ENCODE data around the gene GRB7. TPM values are rescaled to one million over a fixed set of nuclear protein-coding genes. Genes with fewer than 3 reads are reported as not detected.

GRB7 gene
- total RNA-seq, 1 experiment from 2014 or later: 98.6 TPM

DNA sequence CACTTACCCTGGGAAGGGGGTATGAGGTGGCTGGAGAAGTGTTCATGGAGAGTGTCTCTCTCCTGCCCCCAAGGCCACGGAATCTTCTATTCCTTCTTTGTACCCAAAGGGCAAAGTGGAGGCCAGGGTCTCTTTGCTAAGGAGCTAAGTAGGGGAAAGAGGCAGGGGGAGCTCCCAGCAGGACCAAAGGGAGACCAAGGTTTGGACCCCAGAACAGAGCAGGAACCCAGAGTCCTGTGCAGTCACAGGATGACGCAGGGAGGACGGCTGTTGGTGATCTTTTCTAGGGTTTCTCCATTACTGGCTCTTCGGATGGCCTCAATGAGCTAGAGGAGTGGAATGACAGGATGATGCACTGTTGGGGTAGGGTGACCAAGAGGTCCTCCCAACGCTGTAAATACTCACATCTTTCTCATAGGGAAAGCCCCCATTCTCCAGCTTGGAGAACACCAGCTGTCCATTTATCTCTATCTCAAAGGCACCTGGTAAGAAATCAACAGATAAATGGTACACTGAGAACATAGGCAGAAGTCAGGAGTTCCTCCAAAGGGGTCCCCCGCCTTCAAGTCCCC is 8.4 kb upstream of the GRB7 start:
- TF ChIP-seq, protein P1, sequence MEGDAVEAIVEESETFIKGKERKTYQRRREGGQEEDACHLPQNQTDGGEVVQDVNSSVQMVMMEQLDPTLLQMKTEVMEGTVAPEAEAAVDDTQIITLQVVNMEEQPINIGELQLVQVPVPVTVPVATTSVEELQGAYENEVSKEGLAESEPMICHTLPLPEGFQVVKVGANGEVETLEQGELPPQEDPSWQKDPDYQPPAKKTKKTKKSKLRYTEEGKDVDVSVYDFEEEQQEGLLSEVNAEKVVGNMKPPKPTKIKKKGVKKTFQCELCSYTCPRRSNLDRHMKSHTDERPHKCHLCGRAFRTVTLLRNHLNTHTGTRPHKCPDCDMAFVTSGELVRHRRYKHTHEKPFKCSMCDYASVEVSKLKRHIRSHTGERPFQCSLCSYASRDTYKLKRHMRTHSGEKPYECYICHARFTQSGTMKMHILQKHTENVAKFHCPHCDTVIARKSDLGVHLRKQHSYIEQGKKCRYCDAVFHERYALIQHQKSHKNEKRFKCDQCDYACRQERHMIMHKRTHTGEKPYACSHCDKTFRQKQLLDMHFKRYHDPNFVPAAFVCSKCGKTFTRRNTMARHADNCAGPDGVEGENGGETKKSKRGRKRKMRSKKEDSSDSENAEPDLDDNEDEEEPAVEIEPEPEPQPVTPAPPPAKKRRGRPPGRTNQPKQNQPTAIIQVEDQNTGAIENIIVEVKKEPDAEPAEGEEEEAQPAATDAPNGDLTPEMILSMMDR (IDR thresholded peaks at IDR 0.05; ENCODE audit: insufficient read depth in 1 of 2, low read depth in 1 of 2, low read length in 1 of 2, severe bottlenecking in 1 of 2, unreplicated experiment in 1 of 2): no peak
- H3K27me3 ChIP-seq (replicated peaks; ENCODE audit: control insufficient read depth, insufficient read depth, low read length): no peaks in the 10 kb centered on the region
- Mint-ChIP-seq H3K36me3 (ENCODE audit: insufficient read depth, unreplicated experiment) (peaks cover 68% of the 10 kb centered on the region), H3K27me3 (ENCODE audit: insufficient read depth, unreplicated experiment) (no peaks in the 10 kb centered on the region), H3K4me3 (ENCODE audit: unreplicated experiment) (peak overlapping the region; percentile 84), H3K9me3 (ENCODE audit: unreplicated experiment) (no peaks in the 10 kb centered on the region), H3K4me1 (ENCODE audit: low read depth, unreplicated experiment) (no peaks in the 10 kb centered on the region), H3K27ac (ENCODE audit: unreplicated experiment) (peak overlapping the region; percentile 91)
- no peaks in the 10 kb centered on the region for H3K9me3 ChIP-seq
- H3K4me1 ChIP-seq: peaks cover 10% of the 10 kb centered on the region
- no TSS peak for BruUV-seq (replicated peaks)
- no peak for DNase-seq
- CTCF ChIA-PET: interaction anchor here (0.6 to 3.2 kb wide), 17 partner anchors 9 to 182 kb away, joined by 3 to 29 read pairs (median 5); partner anchors contain the start of genes ERBB2 and PGAP3
- POLR2A ChIA-PET: interaction anchor here (0.6 to 2.4 kb wide), 9 partner anchors 10 to 108 kb away, joined by 3 to 24 read pairs (median 11); partner anchors contain the start of genes ERBB2 and PGAP3
- intact Hi-C loops (cut with micrococcal nuclease; ENCODE audit: unreplicated experiment): no loop called here
- H3K4me3 ChIP-seq (ENCODE audit: low read depth, low read length): peak overlapping the region; percentile 57
- peaks cover 5% of the 10 kb centered on the region for H3K36me3 ChIP-seq (ENCODE audit: control insufficient read depth, insufficient read depth, low read length)

GRCh38 chr17:39730095-39730921 is 7.4 kb upstream of the GRB7 start, which contains the start of gene MIEN1:
TSS of gene MIEN1 (minus strand) at chr17:39730532. CDS start at chr17:39730495, 37 bp downstream.
- peak; percentile 92 to 98 for DNase-seq
- CTCF ChIA-PET: interaction anchor here (0.6 to 3.2 kb wide), 21 partner anchors 8 to 183 kb away, joined by 3 to 29 read pairs (median 4); partner anchors contain the start of genes ERBB2 and PGAP3
- Histone ChIP-seq H3K4me3 (ENCODE audit: low read depth, low read length) (peak within 1 kb of the TSS; percentile 57), H3K9me3 (no peaks in the 10 kb centered on the region), H3K27me3 (replicated peaks; ENCODE audit: control insufficient read depth, insufficient read depth, low read length) (no peaks in the 10 kb centered on the region), H3K4me1 (peaks cover 11% of the 10 kb centered on the region), H3K36me3 (ENCODE audit: control insufficient read depth, insufficient read depth, low read length) (peaks cover 5% of the 10 kb centered on the region)
- H3K4me1 Mint-ChIP-seq (ENCODE audit: low read depth, unreplicated experiment): no peaks in the 10 kb centered on the region
- TF ChIP-seq, protein P1 (IDR thresholded peaks at IDR 0.05; ENCODE audit: insufficient read depth in 1 of 2, low read depth in 1 of 2, low read length in 1 of 2, severe bottlenecking in 1 of 2, unreplicated experiment in 1 of 2): peak; percentile 74 to 95
- BruUV-seq (replicated peaks): TSS peak; percentile 72
- no peaks in the 10 kb centered on the region for H3K27me3 Mint-ChIP-seq (ENCODE audit: insufficient read depth, unreplicated experiment)
- peaks cover 66% of the 10 kb centered on the region for H3K36me3 Mint-ChIP-seq (ENCODE audit: insufficient read depth, unreplicated experiment)
- POLR2A ChIA-PET: interaction anchor here (0.6 to 2.4 kb wide), 8 partner anchors 9 to 109 kb away, joined by 3 to 24 read pairs (median 11); partner anchors contain the start of genes ERBB2 and PGAP3
- H3K9me3 Mint-ChIP-seq (ENCODE audit: unreplicated experiment): no peaks in the 10 kb centered on the region
- intact Hi-C loops (cut with micrococcal nuclease; ENCODE audit: unreplicated experiment): loop anchor here (1.0 to 2.0 kb wide), 3 partner anchors 9 to 42 kb away; partner anchors contain the start of gene PGAP3
- H3K4me3 Mint-ChIP-seq (ENCODE audit: unreplicated experiment): peak within 1 kb of the TSS; percentile 84
- peak within 1 kb of the TSS; percentile 91 for H3K27ac Mint-ChIP-seq (ENCODE audit: unreplicated experiment)

DNA sequence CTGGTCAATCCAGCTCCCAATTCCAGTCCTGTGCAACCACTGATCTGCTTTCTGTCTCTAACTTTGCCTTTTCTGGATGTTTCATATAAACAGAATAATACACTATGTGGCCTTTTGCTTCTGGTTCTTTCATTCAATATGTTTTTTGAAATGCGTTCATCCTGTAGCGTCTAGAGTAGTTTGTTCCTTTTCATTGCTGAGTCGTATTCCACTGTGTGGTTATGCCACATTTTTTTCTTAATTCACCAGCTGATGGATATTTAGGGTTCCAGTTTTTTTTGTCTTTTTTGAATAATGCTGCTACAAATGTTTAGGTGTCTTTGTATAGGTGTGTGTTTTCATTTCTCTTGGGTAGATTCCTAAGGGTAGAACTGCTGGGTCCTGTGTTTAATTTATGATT is 5.2 kb upstream of the GRB7 start:
- Mint-ChIP-seq H3K27me3 (ENCODE audit: insufficient read depth, unreplicated experiment) (no peaks in the 10 kb centered on the region), H3K27ac (ENCODE audit: unreplicated experiment) (peak overlapping the region; percentile 46), H3K9me3 (ENCODE audit: unreplicated experiment) (no peaks in the 10 kb centered on the region), H3K4me1 (ENCODE audit: low read depth, unreplicated experiment) (peaks cover 15% of the 10 kb centered on the region), H3K36me3 (ENCODE audit: insufficient read depth, unreplicated experiment) (peaks cover 54% of the 10 kb centered on the region), H3K4me3 (ENCODE audit: unreplicated experiment) (peak overlapping the region; percentile 25)
- intact Hi-C loops (cut with micrococcal nuclease; ENCODE audit: unreplicated experiment): no loop called here
- ChIA-PET CTCF (interaction anchor here (1.1 kb wide), 1 partner anchor 20 kb away, joined by 4 read pairs; no protein-coding TSS in a partner anchor), POLR2A (no interaction called here)
- Histone ChIP-seq H3K27me3 (replicated peaks; ENCODE audit: control insufficient read depth, insufficient read depth, low read length) (no peaks in the 10 kb centered on the region), H3K4me3 (ENCODE audit: low read depth, low read length) (no peak overlapping the region), H3K36me3 (ENCODE audit: control insufficient read depth, insufficient read depth, low read length) (no peaks in the 10 kb centered on the region), H3K4me1 (peaks cover 28% of the 10 kb centered on the region), H3K9me3 (no peaks in the 10 kb centered on the region)
- DNase-seq: no peak
- BruUV-seq (replicated peaks): no TSS peak
- TF ChIP-seq, protein P1 (IDR thresholded peaks at IDR 0.05; ENCODE audit: insufficient read depth in 1 of 2, low read depth in 1 of 2, low read length in 1 of 2, severe bottlenecking in 1 of 2, unreplicated experiment in 1 of 2): no peak
